Measurements from ENCODE around the gene ODC1.

GRCh38 chr2:10436583-10437110 lies 11.5 kb downstream of the ODC1 start:
- TF ChIP-seq SIN3A (IDR thresholded peaks at IDR 0.05; ENCODE audit: low read depth) (no peak), EZH2 (IDR thresholded peaks at IDR 0.05) (no peak), POLR2AphosphoS5 (IDR thresholded peaks at IDR 0.05; ENCODE audit: low read depth, low read length) (no peak), CTCF (IDR thresholded peaks at IDR 0.05 in 2 of 3, conservative IDR thresholded peaks at IDR 0.05 in 1 of 3; ENCODE audit: borderline replicate concordance in 1 of 3, insufficient read depth in 1 of 3, low read depth in 2 of 3, low read length in 2 of 3) (no peak), POLR2A (IDR thresholded peaks at IDR 0.05; ENCODE audit: borderline replicate concordance, extremely low read depth, insufficient read depth, insufficient read length) (no peak), ZFX (IDR thresholded peaks at IDR 0.05) (no peak)
